HG03039 (cell line): ENCODE data around the gene ZP1.

Experiments used
- ATAC-seq: cut with Tn5 transposase; IDR thresholded peaks from one replicate; pipeline ENCODE4 v1.9.1; 2021; ENCODE audit warnings: mild to moderate bottlenecking, moderate library complexity; ENCODE audit not compliant: unreplicated experiment

Gene ZP1

GRCh38 chr11:60922906-60923305 lies 55.6 kb downstream of the ZP1 start:
- ATAC-seq, result no peak

GRCh38 chr11:60923326-60923725 lies 56.0 kb downstream of the ZP1 start:
- no peak for ATAC-seq

- no peak for ATAC-seq
These were observed 56.4 kb downstream of the ZP1 start for GRCh38 chr11:60923800-60924109.

GRCh38 chr11:60924110-60924905 lies 57.0 kb downstream of the ZP1 start, which contains the start of gene TMEM132A:
TMEM132A (plus strand) TSS chr11:60924460; CDS start chr11:60924634, 174 bp downstream.
- ATAC-seq, result no peak
